GM19397 (cell line): Measurements from ENCODE around the gene LMTK3.
A peak's percentile ranks its signal among the peaks of the same experiment; 100 is the strongest.

Experiments
- ATAC-seq: cut with Tn5 transposase; IDR thresholded peaks from one replicate; pipeline ENCODE4 v1.9.1; 2021; ENCODE audit warnings: mild to moderate bottlenecking, moderate library complexity; ENCODE audit not compliant: unreplicated experiment

The LMTK3 gene

DNA sequence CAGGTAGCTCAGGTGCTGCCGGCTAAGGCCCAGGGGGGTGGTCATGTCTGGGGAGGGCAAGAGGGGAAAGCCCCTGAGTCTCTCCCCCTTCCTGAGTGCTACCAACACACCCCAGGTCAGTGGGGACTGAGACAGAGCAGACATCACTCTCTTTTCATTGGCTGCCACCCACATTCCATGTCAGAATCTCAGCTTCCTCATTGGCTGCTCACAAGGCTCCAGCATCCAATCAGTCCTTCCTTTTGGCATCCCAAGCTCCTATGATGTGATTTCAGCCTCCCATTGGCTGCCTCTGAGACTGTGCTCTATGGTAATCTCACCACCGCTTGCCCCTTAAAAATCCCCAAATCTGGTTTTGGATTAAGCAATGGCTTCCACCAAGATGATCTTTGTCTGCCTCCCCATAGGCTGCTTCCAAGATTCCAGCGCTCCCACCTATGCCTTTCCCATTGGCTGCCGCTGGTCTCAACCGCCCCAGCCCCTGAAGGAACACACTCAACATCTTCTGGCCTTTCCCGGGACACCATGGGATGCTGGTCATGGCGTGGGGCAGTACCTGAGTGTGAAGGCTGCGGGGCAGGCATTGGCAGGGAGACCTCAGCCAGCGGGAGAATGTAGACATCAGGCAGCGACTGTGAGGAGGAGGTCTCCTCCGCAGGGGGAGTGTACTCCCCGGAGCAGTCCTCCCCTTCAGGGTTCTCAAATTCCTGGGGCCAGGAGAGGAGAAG is 2.0 kb downstream of the LMTK3 start:
- no peak for ATAC-seq

DNA sequence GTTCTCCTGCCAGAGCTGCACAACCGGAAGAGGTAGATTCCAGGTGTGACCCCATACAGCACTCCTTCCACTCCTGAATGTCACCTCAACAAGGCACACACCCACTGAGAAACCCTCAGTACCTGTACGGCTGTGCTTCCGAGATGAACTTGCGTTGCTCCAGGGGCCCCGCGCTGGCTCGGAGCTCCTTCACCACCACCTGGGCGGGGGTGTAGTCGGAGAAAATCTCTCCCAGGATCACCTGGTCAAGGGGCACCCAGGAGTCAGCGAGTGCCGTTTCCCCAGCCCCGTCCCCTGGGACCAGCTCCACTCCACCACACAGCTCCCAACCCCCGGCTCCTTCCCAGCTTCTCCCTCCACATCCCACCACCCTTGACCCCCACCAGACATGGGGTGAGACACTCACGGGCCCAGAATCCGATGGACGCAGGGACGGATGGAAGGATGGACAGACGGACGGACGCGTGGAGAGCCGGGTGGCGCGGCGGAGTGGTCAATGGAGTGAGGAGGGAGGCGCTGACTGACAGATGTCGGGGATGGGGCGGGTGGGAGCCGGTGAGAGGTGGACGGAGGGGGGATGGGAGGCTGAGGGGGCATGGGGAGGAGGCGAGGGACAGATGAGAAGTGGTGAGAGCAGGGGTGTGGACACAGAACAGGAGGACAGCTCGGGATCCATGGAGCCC is 2.8 kb downstream of the LMTK3 start:
- no peak for ATAC-seq

DNA sequence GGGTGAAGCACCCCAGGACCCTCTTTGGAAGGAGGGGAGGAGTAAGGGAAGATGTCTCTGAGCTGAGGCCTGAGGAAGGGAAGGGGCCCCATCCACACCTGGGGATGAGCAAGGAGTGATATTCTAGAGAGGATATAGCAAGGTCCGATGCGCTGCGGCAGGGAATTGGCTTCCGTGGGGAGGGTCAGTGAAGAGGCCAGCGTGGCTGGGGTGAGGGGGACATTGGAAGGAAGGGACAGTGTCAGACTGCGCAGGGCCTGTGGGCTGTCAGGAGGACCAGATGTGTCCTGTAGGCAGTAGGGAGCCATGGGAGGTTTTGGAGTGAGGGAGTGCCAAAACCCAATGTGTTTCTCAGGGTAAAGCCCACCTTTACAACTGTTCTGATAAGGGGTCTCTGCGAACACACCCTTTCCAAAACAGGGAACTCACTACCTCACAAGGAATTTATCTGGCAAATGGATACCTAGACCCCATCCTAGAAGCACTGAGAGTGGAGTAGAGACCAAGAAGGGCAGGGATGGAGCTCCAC is 3.7 kb downstream of the LMTK3 start:
- ATAC-seq: no peak

DNA sequence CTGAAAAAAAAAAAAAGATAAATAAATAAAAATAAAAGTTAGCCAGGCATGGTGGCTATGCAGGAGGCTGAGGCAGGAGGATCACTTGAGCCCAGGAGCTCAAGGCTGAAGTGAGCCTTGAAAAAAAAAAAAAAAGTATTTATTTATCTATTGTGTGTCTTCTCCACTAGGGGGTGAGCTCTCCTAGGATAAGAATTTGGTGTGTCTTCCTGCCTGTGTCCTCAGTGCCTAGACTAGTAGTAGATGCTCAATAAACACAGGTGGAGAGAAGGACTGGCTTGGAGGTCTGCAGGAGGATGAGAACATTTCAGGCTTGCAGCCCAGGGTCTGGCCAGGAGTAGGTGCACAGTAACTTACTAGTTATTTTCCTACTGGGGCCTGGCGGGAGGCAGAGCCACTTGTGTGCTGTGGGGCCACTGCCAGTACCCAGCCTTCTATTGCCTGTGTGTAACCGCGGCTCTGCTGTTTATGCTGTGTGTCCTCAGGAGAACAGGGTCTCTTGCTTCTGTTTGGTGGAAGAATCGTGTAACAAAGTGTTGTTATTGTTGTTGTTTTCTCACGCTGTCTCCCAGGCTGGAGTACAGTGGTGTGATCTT is 5.4 kb downstream of the LMTK3 start:
- no peak for ATAC-seq

DNA sequence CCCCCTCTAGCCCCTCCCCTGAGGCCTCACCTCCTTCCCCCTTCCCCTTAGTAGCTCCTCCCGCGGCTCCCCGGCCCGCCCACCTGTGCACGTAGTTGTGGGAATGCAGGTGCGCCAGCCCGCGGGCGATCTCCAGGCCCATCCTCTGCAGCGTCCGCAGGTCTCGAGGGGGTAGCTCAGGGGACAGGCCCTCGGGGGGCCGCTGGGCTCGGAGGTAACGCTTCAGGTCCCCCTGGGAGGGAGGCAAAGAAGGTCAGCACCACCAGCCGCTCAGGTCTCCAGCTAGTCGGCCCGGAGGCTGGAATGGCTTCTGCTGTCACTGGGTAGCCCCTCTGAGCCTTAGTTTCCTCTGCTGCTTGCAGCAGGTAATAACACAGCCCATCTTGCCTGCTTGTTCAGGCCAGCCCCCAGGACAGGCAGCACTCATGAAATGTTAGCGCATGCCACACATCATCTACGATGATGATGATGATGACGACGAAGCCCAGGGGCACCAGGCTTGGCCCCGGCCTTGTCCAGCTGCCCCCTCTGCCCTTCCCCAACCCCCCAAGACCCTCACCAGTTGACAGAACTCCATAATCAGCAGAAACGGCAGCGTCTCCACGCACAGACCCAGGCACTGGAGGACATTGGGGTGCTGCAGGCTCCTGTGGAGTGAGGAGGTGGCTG is 9.2 kb downstream of the LMTK3 start:
- ATAC-seq: no peak

DNA sequence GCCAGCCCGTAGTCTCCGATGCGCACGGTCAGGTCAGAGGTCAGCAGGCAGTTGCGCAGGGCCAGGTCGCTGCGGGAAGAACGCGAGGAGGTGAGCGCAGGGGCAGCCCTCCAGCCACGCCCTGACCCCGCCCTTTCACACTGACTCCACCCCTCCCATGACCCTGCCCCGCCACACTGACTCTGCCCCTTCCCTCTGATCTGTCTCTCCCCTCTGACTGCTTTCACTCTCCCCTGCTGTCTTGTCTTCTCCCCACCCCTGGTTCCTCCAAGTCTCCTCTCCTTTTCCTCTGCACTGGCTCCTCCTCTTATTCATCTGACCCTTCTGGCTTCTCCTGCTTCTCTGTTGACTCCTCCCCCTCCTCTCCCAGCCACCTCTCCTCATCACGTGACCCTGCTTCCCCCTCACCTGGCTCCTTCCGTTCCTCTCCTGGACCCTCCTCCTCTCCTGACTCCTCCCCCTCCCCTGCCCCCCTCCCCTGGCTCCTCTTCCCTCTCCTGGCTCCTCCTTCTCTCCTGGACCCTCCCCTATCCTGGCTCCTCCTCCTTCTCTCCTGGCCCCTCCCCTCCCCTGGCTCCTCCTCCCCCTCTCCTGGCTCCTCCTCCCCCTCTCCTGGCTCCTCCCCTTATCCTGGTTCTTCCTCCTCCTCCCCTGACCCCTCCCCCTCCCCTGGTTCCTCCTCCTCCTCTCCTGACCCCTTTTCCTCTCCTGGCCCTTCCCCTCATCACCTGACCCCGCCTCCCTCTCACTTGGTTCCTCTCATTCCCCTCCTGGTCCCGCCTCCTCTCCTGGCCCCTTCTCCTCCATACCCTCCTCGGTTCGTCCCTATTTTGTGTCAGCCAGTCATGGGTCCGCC is 9.9 kb downstream of the LMTK3 start:
- ATAC-seq: no peak

DNA sequence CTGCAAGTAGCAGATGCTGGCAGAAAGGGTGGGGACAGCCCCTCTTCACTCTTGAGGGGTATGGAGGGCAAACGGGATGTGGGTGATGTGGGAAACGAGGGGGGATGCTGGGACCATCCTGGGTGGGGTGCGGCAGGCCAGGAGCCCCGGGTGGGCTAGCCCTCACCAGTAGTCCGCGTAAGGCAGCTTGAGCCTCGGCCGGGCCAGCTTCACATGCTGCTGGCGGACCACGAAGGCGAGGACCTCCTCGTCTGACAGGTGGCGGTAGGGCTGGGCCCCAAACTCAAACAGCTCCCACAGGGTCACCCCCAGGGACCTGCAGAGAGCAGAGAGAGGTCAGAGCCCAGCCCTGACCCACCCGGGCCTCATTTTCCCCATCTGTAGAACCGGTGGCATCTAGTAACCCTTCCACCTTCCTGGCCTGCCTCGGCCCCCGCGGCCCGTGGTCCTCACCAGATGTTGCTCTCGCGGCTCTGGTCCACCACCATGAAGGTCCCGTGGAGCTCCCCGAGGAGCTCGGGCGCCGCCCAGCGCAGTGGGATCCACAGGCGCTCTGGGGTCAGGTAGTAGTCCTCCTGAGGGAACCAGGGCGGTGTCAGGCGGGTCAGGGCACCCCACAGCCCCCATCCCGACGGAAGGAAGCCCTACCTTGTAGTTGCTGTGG is 10.7 kb downstream of the LMTK3 start:
- no peak for ATAC-seq

DNA sequence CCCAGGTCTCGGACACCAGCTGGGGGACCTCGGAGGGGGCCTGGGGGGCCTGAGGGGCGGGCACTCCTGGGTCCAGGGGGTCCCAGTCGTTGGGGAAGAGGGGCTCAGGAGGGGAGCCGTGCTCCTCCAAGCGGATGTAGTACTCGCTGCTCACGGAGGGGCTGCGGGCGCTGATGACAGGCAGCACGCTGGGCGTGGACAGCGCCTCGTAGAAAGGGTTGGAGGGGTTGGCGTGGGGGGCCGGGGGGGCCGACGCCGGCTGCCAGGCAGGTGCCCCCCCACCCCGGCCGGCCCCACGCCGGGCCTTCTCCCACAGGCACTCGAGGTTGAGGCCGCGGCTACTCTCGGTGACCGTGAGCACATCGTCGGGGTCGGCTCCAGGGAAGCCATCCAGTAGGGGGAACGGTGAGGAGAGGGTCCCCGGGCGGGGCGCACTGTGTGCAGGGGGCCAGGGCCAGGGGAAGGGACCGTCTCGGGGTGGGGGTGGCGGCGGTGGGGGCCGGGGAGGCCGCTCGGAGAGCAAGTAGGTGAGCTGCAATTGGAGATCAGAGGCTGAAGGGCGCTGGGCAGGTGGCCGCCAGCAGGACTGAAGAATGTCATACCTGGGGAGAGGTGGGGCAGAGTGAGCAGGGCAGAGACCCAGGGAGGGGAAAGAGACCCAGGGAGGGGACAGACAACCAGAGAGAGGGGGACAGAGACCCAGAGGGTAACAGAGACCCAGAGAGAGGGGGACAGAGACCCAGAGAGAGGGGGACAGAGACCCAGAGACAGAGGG is 12.1 kb downstream of the LMTK3 start:
- ATAC-seq: no peak

DNA sequence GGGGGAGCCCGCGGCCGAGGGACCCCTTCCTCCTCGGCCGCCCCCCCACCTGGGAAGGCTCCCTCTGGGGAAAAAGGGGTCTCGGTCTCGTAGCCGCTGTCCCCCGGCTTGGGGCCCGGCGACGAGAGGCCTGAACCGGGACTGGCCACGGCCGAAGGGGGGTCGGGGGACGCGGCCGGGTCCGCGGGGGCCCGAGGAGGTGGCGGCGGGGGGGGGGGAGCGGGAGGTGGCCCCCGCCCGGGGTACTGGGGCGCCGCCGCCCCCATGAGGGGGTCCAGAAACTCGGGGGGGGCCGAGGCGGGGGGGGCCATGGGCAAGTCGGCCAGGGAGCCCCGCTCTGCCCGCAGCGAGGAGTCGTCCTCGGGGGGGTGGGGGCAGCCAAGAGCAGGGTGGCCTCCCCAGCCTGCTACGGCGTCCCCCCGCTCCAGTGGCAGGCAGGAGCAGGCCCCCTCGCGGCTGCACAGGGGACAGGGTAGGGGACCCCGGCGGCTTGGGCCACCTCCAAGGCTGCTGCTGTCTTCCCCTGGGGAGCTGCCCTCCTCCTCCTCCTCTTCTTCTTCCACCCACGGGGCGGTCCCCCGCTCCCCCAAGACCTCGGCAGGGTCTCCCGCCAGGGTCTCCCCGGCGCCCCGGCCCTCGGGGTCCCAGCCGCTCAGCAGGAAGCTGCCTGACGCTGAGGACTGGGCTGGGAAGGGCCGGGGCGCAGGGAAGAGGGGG is 12.9 kb downstream of the LMTK3 start:
- no peak for ATAC-seq

DNA sequence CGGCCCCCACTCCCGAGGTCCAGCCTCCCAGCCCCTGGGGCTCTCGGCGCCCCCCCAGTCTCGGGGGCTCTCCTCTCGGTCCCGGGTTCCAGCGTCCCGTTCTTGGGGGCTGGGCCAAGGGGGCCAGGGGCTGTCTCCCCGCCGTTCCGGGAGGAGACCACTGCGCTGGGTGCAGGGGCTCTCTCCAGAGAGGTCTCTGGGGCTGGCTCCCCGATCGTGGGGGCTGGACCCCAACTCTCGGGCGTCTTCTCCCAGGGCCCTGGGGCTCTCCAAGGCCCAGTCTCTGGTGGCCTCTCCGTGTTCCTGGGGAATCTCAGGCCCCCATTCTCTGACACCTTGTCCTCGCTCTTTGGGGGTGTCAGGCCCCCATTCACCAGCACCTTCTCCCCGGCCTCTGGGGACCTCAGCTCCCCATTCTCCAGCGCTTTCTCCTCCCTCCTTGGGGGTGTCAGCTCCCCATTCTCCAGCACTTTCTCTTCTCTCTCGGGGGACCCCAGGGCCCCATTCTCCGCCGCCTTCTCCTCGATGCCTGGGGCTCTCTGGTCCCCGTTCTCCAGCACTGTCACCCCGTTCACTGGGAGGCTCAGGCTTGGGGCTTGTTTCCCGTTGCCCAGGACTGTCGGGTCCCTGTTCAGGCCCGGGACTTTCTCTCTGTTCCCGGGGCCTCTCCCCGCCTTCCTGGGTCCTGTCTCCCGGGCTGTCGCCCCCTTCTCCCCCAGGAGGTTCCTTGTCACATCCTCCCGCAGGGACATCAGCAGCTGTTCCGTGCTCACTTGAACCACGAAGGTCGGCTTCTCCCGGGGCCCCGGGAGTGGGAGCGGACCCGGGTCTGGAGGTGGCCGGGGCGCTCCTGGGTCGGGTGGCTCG is 13.7 kb downstream of the LMTK3 start:
- no peak for ATAC-seq

DNA sequence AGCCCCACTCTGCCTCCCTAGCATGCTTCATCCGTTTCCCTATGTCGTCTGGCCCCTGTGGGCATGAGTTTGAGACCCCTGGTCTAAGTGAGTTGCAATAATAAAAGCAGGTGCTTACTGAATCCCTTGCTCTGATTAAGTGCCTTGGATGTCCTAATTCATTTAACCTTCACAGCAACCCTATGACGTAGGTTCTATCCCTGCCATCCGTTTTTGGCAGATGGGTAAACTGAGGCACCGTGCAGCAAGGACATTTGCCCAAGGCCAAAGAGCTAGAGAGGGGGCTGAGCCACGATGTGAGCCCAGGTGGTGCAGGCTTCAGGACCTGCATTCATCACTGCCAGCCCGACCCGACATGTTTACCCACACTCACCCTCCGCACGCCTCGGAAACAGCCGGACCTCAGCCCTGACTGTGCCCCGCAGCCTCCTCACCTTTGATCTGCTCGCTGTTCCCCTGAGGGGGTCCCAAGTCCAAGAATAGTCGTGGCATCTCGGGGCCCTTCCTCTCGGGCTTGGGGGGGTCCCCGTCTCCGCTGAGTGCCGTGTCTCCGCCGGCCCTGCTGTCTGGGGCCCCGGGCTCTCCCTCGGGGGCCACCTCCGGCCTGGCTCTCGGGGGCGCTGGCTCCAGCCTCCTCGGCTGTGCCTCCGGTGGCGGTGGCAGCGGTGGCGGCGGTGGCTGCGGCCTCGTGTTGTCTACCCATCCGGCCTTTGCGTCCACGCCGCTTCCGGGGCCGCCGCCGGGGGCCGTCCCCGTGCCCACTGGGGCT is 14.5 kb downstream of the LMTK3 start:
- no peak for ATAC-seq

DNA sequence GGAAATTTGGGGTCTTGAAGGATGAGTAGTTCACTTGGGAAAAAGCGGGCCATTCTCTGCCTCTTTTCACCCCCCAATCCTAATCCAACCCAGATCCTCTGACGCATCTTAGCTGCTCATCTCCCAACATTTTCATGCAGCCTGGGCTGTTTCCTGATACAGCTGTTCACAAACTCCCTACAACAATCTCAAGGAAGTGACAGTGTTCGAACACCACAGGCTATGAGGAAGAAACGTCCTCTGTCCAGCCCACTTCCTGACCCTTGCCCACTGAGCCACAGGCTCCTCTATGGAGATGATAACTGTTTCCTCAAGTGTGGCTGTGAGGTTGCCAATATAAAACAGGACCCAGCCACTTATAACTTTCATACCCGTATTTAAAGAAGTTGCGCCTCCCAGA is 16.2 kb downstream of the LMTK3 start:
- no peak for ATAC-seq

DNA sequence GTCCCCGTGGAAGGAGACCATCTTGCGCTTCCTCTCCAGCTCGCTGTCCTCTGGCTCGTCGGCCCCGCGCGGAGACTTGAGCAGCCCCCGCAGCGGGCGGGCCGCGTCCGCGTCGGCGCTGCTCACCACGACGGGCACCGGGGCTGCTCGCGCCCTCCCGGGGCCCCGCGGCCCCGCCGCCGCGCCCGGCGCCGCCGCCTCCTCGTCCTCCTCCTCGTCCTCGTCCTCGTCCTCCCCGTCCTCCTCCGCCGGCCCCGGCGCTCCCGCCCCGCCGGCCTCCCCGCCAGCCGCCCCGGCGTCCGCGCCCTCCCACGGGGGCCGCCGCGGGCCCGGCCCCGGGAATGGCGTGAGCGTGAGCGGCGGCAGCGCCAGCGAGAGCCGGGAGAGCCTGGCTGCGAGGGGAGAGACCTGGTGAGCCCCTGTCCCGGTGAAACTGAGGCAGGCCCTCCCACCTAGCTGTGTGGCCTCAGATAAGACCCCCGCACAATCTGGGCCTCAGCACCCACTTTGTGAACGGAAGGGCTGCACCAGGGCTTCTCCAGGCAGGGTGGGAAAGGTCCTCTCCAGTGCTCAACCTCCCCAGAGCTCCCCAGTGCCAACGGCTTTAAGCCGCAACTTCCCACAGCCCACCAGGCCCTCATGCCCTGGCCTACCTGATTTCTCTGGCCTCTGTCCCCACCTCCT is 17.8 kb downstream of the LMTK3 start:
- peak; percentile 5 for ATAC-seq

DNA sequence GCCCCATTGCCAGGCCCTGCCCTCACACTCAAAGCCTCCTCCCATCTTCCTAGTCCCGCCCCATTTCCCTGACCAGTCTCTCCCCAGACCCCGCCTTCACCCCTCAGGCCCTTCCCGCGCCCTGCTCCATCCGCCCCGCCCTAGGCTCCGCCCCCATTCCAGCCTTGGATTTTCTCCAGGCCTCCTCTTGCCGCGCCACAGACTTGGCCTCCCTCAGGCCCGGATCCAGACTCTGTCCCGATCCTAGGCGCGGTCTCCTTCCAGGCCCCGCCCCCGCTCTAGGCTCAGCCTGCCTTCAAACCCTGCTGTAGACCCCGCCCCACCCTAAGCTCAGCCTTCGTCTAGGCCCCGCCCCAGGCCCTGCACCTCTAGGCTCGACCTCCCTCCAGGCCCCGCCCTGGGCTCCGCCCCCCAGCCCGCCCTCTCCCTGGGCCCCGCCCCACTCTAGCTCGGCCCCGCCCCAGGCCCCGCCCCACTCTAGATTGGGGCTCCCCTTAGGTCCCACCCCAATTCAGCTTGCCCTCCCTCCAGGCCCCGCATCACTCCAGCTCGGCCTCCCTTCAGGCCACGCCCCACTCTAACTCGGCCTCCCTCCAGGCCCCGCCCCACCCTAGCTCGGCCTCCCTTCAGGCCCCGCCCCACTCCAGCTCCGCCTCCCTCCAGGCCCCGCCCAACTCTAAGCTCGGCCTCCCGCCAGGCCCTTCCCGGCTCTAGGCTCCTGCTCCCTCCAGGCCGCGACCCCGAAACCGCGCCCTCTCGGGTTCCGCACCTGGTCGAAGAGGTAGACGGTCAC is 18.5 kb downstream of the LMTK3 start:
- peak; percentile 57 for ATAC-seq

DNA sequence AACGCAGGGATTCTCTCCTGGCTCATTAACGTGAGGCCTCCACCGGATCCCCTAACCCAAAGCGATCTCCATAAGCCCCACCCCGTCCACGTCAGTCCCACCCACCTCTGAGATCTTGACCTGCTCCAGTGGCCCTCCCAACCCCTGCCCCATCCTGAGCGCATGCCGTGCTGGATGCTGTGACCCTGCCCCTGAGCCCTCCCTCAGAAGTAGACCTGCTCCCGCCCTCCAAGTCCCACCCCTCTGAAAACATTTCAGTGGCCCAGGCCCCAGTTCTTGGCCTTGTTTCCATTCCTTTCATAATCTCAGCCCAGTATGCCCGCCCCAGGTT is 19.9 kb downstream of the LMTK3 start:
- ATAC-seq: no peak
